ENCODE data around the gene SLC22A15.
A peak's percentile ranks its signal among the peaks of the same experiment; 100 is the strongest.
"Not testable (repeated sequence)": the region's sequence is repeated elsewhere in the genome, so short reads cannot be mapped to it uniquely, and the experiment has no call there.

SLC22A15 gene

GRCh38 chr1:115976062-115976920, at the start of gene SLC22A15:
Gene SLC22A15 (plus strand): TSS chr1:115976513. CDS start chr1:115976628, 115 bp downstream.
- DNase-seq, result peak in 1 of 2 experiments; percentile 3

DNA sequence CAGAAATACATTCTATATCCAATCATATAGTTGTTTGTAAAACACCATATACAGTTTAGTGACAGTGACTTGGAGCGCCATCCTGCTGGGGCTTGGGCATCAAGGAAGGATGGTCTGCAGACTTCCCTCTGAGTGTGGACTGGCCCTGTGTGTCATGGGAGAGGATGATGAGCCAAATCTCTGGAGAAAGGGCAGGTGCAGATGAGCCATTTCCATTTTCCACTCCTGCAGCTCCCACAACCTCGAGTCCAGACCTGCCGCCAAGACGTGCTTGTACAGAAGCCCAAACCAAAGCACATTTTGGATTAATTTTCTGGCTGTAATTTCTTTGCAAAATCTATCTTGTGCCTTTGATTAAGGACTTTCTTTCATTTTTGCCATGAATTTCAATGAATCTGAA, 48.3 kb upstream of the SLC22A15 start:
- DNase-seq, result no peak

DNA sequence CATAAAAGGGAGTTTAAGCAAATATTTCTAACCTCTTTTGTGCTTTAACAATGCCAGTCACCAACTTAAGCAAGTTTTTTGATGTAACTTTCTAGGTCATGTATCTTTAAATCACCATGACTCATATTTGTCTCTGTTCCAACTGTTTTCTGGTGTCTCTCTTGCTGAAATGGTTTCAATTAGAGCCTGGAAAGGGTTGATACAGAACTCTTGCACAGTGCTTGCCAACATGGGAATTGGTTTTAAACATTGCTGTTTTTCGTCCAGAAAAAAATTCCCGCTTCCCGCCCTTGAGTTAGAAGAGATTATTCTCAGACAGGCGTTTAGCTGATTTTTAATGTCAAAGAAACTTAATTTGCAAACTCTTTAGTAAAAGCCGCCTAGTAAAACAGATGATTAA, 46.4 kb upstream of the SLC22A15 start:
- DNase-seq, result peak; percentile 8 to 53

- no peak for DNase-seq
These were observed 42.7 kb upstream of the SLC22A15 start for GRCh38 chr1:115933625-115934024.

- DNase-seq, result no peak
These were observed 36.9 kb upstream of the SLC22A15 start for GRCh38 chr1:115939455-115939854.

DNA sequence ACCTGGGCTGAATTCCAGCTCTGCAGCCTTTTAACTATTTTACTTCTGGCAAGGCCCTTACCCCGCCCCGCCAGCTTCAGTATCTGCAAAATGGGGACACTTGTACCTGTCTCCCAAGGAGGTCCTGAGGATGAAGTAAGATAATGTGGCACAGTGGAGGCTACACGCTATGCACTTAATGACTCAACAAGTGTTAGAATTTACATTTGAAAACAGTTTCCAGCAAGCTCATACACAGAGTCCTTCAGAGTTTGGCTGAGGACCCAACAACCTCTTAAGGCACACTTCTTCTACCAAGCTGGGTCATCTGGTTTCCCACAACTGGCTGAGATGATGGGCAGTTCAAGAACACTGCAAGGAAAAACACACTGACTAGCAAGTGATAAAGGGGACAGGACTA, 30.2 kb upstream of the SLC22A15 start:
- DNase-seq, result no peak

DNA sequence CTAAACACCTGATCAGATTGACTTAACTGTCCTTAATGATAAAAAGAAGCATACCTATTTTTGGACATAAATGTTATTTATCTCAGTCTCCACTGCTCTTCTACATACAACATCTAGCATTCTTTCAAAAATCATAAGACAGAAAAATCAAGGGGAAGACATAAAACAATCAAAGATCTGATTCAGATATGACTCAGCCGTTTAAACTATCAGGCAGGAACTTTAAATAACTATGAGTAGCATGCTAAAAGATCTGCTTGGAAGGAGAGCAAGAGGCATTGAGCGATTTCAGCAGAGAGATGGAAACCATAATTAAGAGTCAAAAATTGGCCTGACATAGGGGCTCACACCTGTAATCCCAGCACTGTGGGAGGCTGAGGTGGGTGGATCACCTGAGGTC, 27.2 kb upstream of the SLC22A15 start:
- no peak for DNase-seq

- DNase-seq, result no peak
These were observed 24.8 kb upstream of the SLC22A15 start for GRCh38 chr1:115951560-115951959.

DNA sequence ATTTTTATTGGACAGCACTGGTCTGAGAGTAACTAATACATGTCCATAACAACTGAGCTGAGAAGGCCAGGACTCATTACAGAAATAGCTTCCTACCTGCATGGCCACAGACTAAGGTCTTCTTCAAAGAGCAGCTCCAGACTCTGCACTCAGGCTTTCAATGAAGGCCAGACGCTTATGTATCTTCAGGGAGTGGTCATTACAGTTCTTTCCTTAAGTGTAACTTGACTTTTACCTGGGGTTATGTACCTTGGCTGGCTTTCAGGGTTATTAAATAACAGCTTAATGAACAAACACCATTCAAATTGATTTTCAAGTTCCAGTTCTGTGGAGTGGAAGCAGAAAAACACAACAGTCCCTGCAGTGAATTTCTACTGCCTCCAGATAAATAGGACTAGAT, 23.8 kb upstream of the SLC22A15 start:
- no peak for DNase-seq

DNA sequence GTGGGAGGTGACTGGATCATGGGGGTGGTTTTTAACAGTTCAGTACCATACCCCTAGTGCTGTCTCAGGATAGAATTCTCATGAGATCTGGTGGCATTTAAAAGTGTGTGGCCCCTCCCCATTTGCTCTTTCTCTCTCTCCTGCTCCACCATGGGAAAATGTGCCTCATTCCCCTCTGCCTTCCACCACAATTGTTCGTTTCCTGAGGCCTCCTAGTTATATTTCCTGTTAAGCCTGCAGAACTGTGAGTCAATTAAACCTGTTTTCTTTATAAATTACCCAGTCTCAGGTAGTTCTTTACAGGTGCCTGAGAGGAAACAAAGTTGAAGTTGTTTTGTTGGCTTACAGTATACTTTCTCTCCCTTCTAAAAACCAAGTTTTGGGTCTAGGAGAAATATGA, 23.1 kb upstream of the SLC22A15 start:
- no peak for DNase-seq

DNA sequence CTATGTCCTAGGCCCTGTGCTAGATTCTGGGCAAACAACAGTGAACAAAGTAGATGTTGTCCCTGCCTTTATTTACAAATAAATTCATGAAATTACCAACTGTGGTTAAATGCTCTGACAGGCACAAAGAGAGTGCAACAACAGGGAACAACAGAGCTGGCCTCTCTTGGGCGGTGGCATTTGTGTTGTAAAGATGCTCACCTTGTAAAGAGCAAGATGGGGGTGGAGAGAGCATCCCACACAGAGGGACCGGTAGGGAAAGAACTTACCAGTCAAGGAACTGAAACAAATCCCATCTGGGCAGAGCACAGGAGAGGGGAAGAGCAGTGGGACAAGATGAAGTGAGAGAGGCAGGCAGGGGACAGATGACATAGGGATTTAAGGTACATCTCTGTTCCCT, 21.6 kb upstream of the SLC22A15 start:
- no peak for DNase-seq

GRCh38 chr1:115955228-115955627, 21.1 kb upstream of the SLC22A15 start:
- no peak for DNase-seq

DNA sequence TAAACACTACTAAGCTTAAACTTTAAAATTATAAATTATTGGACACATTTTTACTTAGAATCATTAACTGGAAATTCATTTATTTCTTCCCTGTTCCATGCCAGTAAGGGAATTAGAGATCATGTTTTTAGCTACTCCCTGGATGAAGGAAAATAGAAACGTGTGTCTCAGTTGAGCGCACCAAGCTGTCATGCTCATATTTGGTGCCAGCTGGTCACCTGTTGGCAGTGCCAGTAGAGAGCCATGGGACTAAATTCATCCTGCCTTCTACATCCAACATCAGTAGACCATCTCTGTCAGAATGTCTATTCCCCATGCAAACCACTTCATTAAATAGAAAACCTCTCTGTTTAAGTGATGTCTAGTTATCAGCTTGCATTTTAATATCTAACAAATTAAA, 17.4 kb upstream of the SLC22A15 start:
- DNase-seq, result no peak

DNA sequence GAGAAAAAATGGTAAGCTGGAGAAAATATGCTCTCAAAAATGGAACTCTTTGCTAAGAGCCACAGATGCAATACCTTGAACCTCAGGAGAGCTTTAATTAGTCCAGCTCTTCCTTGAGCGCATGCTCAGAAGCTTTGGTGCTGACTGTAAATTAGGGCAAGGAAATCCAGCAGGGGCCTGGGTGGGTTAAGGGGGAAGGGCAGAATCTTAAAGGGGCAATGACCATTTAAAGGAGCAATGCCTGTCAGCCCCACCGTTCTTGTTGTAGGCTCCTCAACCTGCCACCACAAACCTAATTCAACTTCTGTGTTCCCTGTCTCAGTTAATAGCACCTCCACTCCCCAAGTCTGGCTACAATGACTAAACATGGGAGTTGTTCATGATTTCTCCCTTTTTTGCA, 6.8 kb upstream of the SLC22A15 start:
- peak in 1 of 2 experiments; percentile 12 for DNase-seq

DNA sequence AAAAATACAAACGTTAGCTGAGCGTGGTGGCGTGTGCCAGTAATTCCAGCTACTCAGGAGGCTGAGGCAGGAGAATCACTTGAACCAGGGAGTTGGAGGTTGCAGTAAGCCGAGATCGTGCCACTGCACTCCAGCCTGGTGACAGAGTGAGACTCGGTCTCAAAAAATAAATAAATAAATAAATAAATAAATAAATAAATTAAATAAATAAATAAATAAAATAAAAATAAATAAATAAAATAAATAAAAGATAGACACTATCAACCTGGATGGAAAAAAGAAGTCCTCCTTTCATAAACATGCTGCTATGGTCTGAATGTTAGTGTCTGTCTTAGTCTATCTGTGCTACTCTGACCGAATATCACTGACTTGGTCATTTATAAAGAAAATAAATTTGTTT, 4.5 kb upstream of the SLC22A15 start:
- DNase-seq, result not testable (repeated sequence)

DNA sequence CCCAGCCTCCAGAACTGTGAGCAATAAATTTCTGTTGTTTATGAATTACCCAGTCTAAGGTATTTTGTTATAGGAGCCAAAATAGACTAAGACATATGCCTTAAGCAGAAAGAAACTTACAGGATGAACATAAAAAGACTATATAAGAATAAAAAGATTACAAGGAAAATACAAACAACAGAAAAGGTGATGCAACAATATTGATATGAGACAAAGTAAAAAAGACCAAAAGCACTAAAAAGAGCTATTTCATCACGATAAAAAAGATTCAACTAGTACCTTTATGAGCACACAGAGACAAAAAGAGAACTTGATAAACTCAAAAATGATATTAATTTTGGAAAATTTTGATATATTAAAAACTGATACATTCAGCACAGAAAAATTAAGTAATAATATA, 3.2 kb upstream of the SLC22A15 start:
- no peak for DNase-seq

DNA sequence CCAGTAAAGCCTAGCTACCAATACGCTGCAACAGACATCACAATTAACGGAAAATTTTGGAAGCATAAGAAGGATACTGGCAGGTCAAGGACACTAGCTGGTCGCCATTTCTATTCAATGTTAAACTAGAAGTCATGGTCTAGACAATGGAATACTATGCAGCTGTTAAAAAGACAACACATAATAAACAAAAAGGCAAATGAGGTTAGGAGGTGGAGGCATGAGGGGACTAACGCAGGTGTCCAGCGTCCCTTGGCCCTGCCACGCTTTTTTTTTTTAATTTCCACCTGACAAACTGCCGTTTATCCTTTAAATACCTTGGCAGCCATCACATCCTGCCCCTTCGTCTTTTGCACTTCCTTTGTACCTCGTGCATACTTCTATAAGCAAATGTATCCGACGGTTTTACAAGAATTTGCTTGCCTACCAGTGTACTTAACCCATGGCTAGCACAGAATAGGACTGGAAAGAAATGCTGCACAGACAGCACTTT, 698 bp upstream of the SLC22A15 start:
- no peak for DNase-seq

DNA sequence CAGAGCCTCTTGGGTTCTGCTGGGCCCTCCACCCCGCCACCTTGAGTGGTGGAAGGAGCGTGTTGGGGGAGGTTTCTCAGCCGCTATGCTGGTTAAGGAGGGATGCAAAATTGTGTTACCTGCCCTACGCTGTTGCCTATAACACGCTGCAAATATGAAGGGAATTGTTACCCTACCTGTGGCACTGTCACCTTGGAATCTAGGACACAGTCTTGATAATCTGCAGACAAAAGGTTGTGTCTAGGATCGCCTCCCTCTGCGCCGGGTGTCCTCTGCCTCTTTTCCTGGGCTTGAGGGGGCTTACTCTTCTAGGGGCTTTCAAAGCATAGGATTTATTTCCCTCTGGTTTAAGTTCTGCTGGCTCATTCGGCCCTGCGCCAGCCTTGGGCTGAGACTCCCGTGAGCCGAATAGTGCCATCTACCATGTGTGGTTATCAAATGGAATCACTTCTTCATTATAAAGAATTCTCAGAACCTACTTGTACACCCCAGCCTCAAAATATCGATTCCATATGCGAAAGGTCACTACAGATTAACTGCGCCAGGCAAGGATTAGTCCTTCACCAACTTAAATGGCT, 697 bp downstream of the SLC22A15 start:
- DNase-seq, result no peak

GRCh38 chr1:115977499-115978258, 1.4 kb downstream of the SLC22A15 start:
- DNase-seq, result no peak

- no peak for DNase-seq
These were observed 2.1 kb downstream of the SLC22A15 start for GRCh38 chr1:115978292-115978941.

- no peak for DNase-seq
These were observed 3.8 kb downstream of the SLC22A15 start for GRCh38 chr1:115980156-115980555.

DNA sequence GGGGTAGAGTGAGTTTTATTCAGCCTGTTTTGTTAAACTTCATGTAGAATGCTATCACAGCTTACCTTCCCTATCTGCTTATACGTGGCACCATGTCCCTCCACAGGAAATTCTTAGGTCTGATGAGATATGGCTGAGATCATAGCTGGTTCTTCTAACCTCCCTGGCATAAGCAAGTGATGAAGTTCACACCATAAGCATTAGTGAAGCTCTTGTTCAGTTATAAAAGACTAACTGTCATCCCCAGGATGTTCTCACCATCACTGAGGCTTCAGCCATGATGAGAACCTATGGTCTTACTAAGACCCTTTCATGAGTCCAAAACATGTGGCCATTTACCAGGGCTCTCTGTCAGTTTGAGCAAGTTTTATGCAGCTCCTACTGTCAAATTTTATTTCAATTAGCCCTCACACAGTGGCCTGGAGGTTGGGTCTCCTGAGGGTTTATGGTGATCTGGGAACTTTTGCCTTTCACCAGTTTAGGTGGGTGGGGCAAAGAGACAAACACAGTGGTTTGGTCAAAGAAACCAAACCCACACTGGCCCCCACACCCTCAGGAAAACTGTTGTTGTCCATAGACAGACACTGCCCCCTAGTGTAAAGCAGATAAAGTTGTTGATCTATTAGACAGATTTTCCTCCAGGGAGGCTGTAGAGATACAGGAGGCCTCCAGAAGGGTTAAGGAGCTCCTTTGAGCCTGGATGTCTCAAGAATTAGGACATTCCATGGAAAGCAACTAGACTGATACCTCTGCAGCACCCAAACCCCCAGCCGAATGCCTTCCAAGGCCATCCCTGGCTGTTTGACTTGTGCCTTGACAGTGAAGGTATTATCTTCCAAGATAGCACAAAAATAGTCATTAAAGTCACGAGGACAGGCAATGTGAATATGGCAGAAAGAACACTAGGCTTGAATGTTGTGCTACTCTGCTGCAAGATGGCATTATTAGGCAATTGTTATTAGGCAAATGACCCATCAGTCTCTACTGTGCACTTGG, 5.0 kb downstream of the SLC22A15 start:
- DNase-seq, result peak in 1 of 2 experiments; percentile 49
